NCI-H345 treated with DMSO at 0.1 percent for 48 hours (cell line): ENCODE results near the gene SNCAIP.

Experiments used
- DNase-seq: peaks from one replicate; lab custom pipeline; 2025; ENCODE audit not compliant: unreplicated experiment; lab: John Stamatoyannopoulos, UW

The SNCAIP gene

GRCh38 chr5:122311961-122312590 lies at the start of gene SNCAIP:
Gene SNCAIP (plus strand): TSS chr5:122312237. CDS start chr5:122391135, 78,898 bp downstream.
- no peak for DNase-seq

- no peak for DNase-seq
Measured at GRCh38 chr5:122263352-122264030, 48.5 kb upstream of the SNCAIP start.

GRCh38 chr5:122264610-122265009 lies 47.4 kb upstream of the SNCAIP start:
- DNase-seq, result no peak

- DNase-seq, result no peak
Measured at GRCh38 chr5:122267185-122267584, 44.9 kb upstream of the SNCAIP start.

- no peak for DNase-seq
Measured at GRCh38 chr5:122273696-122274095, 38.3 kb upstream of the SNCAIP start.

- no peak for DNase-seq
Measured at GRCh38 chr5:122283592-122283991, 28.4 kb upstream of the SNCAIP start.

- no peak for DNase-seq
Measured at GRCh38 chr5:122286541-122286940, 25.5 kb upstream of the SNCAIP start.

- no peak for DNase-seq
Measured at GRCh38 chr5:122287101-122287500, 24.9 kb upstream of the SNCAIP start.

GRCh38 chr5:122291000-122291901 lies 20.8 kb upstream of the SNCAIP start:
- DNase-seq, result no peak

- DNase-seq, result no peak
Measured at GRCh38 chr5:122292332-122292731, 19.7 kb upstream of the SNCAIP start.

GRCh38 chr5:122295138-122295537 lies 16.9 kb upstream of the SNCAIP start:
- no peak for DNase-seq

- DNase-seq, result no peak
Measured at GRCh38 chr5:122296871-122297270, 15.2 kb upstream of the SNCAIP start.

GRCh38 chr5:122297587-122298298 lies 14.3 kb upstream of the SNCAIP start:
- no peak for DNase-seq

- no peak for DNase-seq
Measured at GRCh38 chr5:122300374-122300773, 11.7 kb upstream of the SNCAIP start.

- DNase-seq, result no peak
Measured at GRCh38 chr5:122301016-122301415, 11.0 kb upstream of the SNCAIP start.

GRCh38 chr5:122304471-122305215 lies 7.4 kb upstream of the SNCAIP start:
- DNase-seq, result no peak

- no peak for DNase-seq
Measured at GRCh38 chr5:122306461-122306860, 5.6 kb upstream of the SNCAIP start.

- no peak for DNase-seq
Measured at GRCh38 chr5:122310889-122311288, 1.1 kb upstream of the SNCAIP start.

GRCh38 chr5:122311497-122311960 lies 508 bp upstream of the SNCAIP start:
- DNase-seq, result no peak
